ENCODE results near the gene P2RY6. TPM values are rescaled to one million over a fixed set of nuclear protein-coding genes. Genes with fewer than 3 reads are reported as not detected.
A peak's percentile ranks its signal among the peaks of the same experiment; 100 is the strongest.

Gene P2RY6
- total and polyA plus RNA-seq, 4 donors = 0.50 to 1.4 (median 0.81) TPM

DNA sequence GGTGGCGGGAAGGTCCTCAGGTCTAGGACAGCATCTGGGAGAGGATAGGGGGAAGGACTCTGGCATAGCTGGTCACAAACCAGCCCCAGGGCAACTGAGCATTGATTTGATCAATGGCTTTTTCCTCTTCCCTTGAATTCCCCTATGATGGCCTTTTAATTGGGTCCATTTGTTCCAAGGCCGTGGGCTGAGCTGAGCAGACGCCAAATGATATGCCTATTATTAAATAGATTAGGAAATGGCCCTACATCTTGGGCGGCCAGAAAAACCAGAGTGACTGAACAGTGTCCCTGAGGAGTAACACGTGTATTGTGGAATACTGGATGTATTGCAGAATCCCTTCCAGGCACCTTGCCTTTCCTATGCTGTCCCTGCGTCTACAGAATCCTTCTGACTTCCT lies 26.7 kb upstream of the P2RY6 start:
- Histone ChIP-seq H3K4me1 (ENCODE audit: control insufficient read depth, insufficient read depth, low read length) (peaks cover 10% of the 10 kb centered on the region), H3K36me3 (ENCODE audit: control insufficient read depth, insufficient read depth, low read length) (no peaks in the 10 kb centered on the region), H3K27ac (ENCODE audit: low read depth, low read length) (no peak overlapping the region), H3K27me3 (ENCODE audit: control insufficient read depth, insufficient read depth, low read length) (no peaks in the 10 kb centered on the region), H3K4me3 (ENCODE audit: low read depth, low read length) (no peak overlapping the region), H3K9me3 (ENCODE audit: control insufficient read depth, insufficient read depth, low read length) (no peaks in the 10 kb centered on the region)
- 69% methylated on average over 4 of the region's 6 CpGs for WGBS (ENCODE audit: insufficient coverage)
- no peak for DNase-seq (ENCODE audit: low read depth in 4 of 6, low spot score in 6 of 6)

DNA sequence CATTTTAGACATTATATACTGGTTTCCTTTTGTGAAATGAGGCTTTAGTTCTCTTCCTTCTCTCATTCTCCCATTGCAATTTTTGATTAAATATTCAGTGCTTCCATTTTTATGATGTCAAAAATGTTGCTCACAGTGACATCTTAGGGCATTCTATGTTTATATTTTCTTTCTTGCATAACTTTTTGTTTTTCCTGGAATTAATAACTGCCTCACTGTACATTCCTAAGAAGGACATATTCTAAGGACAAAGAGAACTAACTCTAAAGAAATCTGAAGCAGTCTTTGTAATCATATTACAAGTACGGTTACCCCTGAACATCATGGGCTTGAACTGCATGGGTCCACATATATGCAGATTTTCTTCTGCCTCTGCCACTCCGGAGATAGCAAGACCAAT lies 25.8 kb upstream of the P2RY6 start:
- no peak for DNase-seq (ENCODE audit: low read depth in 4 of 6, low spot score in 6 of 6)
- no peaks in the 10 kb centered on the region for H3K36me3 ChIP-seq (ENCODE audit: control insufficient read depth, insufficient read depth, low read length)
- WGBS (ENCODE audit: insufficient coverage) = no CpG with 5 or more reads among the region's 2 CpGs
- no peak overlapping the region for H3K4me3 ChIP-seq (ENCODE audit: low read depth, low read length)
- no peaks in the 10 kb centered on the region for H3K9me3 ChIP-seq (ENCODE audit: control insufficient read depth, insufficient read depth, low read length)
- H3K27me3 ChIP-seq (ENCODE audit: control insufficient read depth, insufficient read depth, low read length) = no peaks in the 10 kb centered on the region
- no peak overlapping the region for H3K27ac ChIP-seq (ENCODE audit: low read depth, low read length)
- H3K4me1 ChIP-seq (ENCODE audit: control insufficient read depth, insufficient read depth, low read length) = peaks cover 10% of the 10 kb centered on the region

DNA sequence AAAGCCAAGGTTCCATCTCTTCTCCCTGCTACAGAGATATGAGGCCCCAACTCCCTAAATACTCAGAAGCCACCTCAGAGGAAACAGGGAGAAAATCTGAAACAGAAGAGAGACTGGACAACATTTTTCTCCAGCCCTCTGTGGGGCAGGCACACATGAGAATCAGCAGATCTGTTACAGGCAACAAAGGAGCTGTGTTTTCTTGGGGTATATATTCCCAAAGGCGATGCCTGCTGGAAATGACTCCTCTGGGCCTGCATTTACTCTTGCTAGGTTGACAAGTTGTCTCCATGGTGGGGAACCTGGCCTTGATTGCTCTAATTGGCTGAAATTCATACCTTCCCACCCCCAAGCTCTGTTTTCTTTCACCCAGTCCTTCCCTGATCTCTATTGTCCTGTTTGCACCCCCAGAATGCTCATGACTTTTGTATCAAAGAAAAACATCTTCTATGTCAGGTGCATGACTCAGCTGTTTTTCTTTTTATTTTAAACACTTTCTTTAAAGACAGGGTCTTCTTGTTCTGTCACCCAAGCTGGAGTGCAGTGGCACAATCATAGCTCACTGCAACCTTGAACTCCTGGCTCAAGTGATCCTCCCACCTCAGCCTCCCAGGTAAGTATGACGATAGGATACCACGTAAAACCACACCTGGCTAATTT lies 23.5 kb upstream of the P2RY6 start:
- H3K27me3 ChIP-seq (ENCODE audit: control insufficient read depth, insufficient read depth, low read length) = no peaks in the 10 kb centered on the region
- no peak overlapping the region for H3K4me3 ChIP-seq (ENCODE audit: low read depth, low read length)
- H3K36me3 ChIP-seq (ENCODE audit: control insufficient read depth, insufficient read depth, low read length) = no peaks in the 10 kb centered on the region
- DNase-seq (ENCODE audit: low read depth in 4 of 6, low spot score in 6 of 6) = no peak
- no peaks in the 10 kb centered on the region for H3K4me1 ChIP-seq (ENCODE audit: control insufficient read depth, insufficient read depth, low read length)
- no peak overlapping the region for H3K27ac ChIP-seq (ENCODE audit: low read depth, low read length)
- no peaks in the 10 kb centered on the region for H3K9me3 ChIP-seq (ENCODE audit: control insufficient read depth, insufficient read depth, low read length)
- 93% methylated on average over 3 of the region's 3 CpGs for WGBS (ENCODE audit: insufficient coverage)

DNA sequence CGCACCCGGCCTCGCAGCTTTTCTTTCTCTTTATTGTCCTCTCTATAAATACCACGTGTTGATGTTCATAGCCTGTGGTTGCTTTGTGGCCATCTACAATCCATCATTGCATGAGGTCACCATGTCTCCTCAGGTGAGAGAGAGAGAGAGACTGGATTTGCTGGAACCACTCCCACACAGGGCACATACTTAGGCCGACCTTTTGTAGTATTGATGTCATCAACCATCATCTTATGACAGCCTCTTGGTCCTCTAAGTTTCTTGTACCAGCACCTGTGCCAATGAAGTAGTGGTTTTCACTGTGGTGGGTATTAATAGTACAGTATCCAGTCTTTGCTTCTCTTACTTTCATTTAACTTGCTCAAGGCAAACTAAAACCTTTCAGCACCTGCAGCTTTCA lies 22.8 kb upstream of the P2RY6 start:
- Histone ChIP-seq H3K27ac (ENCODE audit: low read depth, low read length) (no peak overlapping the region), H3K36me3 (ENCODE audit: control insufficient read depth, insufficient read depth, low read length) (no peaks in the 10 kb centered on the region), H3K27me3 (ENCODE audit: control insufficient read depth, insufficient read depth, low read length) (no peaks in the 10 kb centered on the region), H3K9me3 (ENCODE audit: control insufficient read depth, insufficient read depth, low read length) (no peaks in the 10 kb centered on the region), H3K4me1 (ENCODE audit: control insufficient read depth, insufficient read depth, low read length) (no peaks in the 10 kb centered on the region), H3K4me3 (ENCODE audit: low read depth, low read length) (no peak overlapping the region)
- WGBS (ENCODE audit: insufficient coverage) = 90% methylated on average over 2 of the region's 5 CpGs
- DNase-seq (ENCODE audit: low read depth in 4 of 6, low spot score in 6 of 6) = no peak

DNA sequence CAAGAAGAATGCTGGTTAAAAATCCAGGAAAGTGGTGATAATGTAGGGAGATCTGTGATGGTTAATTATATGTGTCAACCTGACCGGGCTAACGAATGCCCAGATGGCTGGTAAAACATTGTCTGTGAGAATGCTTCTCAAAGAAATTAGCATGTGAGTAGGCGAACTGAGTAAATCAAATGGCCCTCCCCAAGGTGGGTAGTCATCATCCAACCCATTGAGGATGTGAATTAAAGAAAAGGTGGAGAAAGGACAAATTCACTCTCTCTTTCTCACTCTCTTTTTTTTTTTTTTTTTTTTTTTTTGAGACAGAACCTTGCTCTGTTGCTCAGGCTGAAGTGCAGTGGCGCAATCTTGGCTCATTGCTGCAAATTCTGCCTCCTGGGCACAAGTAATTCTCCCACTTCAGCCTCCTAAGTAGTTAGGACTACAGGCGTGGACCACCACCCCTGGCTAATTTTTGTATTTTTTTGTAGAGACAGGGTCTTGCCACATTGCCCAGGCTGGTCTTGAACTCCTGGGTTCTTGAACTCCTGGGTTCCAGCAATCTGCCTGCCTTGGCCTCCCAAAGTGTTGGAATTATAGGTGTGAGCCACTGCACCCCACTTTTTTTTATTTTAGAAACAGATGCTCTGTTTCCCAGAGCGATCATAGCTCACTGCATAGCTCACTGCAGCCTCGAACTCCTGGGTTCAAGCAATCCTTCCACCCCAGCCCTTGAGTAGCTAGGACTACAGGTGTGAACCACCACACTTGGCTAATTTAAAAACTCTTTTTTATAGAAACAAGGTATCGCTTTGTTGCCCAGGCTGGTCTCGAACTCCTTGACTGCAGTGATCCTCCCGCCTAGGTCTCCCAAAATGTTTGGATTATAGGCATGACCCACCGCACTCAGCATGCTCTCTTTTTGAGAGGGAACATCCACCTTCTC lies 22.0 kb upstream of the P2RY6 start:
- WGBS (ENCODE audit: insufficient coverage) = 82% methylated on average over 8 of the region's 11 CpGs
- Histone ChIP-seq H3K27me3 (ENCODE audit: control insufficient read depth, insufficient read depth, low read length) (no peaks in the 10 kb centered on the region), H3K36me3 (ENCODE audit: control insufficient read depth, insufficient read depth, low read length) (no peaks in the 10 kb centered on the region), H3K27ac (ENCODE audit: low read depth, low read length) (no peak overlapping the region), H3K9me3 (ENCODE audit: control insufficient read depth, insufficient read depth, low read length) (no peaks in the 10 kb centered on the region), H3K4me3 (ENCODE audit: low read depth, low read length) (no peak overlapping the region), H3K4me1 (ENCODE audit: control insufficient read depth, insufficient read depth, low read length) (no peaks in the 10 kb centered on the region)
- DNase-seq (ENCODE audit: low read depth in 4 of 6, low spot score in 6 of 6) = no peak

DNA sequence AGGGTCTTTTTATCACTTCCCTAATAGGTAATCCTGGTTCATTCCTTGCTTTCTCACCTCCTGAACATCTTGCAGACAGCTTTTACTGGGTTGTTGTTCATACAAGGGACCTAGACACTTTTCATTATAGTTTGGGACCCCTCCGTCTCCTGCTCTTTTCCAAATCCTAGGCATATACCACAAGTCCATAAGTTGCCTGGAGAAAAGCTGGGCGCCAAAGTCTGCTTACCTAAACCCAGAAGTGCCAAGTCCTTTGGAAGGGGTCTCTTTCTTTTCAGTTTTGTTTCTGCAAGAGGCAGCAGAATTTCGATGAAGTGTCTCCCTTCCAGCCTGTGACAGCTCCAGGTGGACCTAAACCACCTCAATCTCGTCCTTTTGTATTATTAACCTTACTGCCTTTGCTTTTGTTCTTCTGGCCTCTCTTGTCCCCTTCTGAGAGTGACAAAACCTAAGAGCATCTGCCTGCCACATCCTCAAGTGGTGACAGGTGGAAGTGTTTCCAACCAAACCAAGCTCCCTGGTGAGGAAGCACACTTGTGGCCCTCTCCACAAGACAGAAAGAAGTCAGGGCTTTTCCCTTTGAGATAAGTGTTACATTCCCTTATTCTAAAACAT lies 19.5 kb upstream of the P2RY6 start:
- Histone ChIP-seq H3K9me3 (ENCODE audit: control insufficient read depth, insufficient read depth, low read length) (no peaks in the 10 kb centered on the region), H3K27ac (ENCODE audit: low read depth, low read length) (no peak overlapping the region), H3K4me1 (ENCODE audit: control insufficient read depth, insufficient read depth, low read length) (peaks cover 5% of the 10 kb centered on the region), H3K36me3 (ENCODE audit: control insufficient read depth, insufficient read depth, low read length) (no peaks in the 10 kb centered on the region), H3K27me3 (ENCODE audit: control insufficient read depth, insufficient read depth, low read length) (no peaks in the 10 kb centered on the region), H3K4me3 (ENCODE audit: low read depth, low read length) (no peak overlapping the region)
- no peak for DNase-seq (ENCODE audit: low read depth in 4 of 6, low spot score in 6 of 6)
- WGBS (ENCODE audit: insufficient coverage) = 83% methylated on average over 4 of the region's 4 CpGs

DNA sequence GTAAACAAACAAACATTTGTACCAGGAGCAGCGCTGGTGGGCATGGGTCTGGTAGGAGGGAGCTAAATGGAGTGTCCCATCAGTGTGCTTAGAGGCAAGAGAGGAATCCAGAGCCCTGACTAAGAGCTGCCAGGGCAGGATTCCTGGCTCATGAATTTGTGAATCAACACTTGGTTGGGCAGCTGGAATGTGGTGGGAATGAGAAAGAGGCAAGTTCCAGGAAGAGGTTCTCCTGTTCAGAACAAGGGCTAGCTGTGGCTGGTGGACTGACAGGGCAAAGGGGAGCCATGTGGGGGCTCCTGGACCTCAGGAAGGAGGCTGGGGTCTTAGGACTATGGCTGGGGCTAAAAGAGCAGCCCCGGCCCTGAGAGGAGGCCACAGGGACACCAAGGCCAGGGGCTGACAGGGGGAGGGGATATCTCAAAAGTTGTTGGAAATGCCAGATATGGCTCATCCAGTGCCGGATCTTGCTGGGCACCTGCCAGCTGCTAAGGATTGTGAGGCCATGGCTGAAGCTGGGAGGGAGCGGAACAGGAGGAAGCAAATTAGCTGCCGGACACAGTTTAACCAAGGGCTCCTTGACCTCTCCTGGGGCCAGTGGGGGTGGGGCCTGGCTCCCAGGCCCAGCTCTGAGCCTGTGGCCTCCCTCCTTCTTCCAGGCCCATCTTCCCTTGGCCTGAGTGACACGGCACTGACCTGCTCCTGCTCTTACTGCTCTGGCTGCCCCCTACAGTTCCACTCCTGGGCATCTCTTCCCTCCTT lies 14.6 kb upstream of the P2RY6 start:
- peak in 1 of 6 donors; percentile 50 for DNase-seq (ENCODE audit: low read depth in 4 of 6, low spot score in 6 of 6)
- Histone ChIP-seq H3K36me3 (ENCODE audit: control insufficient read depth, insufficient read depth, low read length) (no peaks in the 10 kb centered on the region), H3K4me1 (ENCODE audit: control insufficient read depth, insufficient read depth, low read length) (peaks cover 15% of the 10 kb centered on the region), H3K27ac (ENCODE audit: low read depth, low read length) (no peak overlapping the region), H3K9me3 (ENCODE audit: control insufficient read depth, insufficient read depth, low read length) (no peaks in the 10 kb centered on the region), H3K27me3 (ENCODE audit: control insufficient read depth, insufficient read depth, low read length) (no peaks in the 10 kb centered on the region), H3K4me3 (ENCODE audit: low read depth, low read length) (no peak overlapping the region)
- WGBS (ENCODE audit: insufficient coverage) = 70% methylated on average over 6 of the region's 6 CpGs

DNA sequence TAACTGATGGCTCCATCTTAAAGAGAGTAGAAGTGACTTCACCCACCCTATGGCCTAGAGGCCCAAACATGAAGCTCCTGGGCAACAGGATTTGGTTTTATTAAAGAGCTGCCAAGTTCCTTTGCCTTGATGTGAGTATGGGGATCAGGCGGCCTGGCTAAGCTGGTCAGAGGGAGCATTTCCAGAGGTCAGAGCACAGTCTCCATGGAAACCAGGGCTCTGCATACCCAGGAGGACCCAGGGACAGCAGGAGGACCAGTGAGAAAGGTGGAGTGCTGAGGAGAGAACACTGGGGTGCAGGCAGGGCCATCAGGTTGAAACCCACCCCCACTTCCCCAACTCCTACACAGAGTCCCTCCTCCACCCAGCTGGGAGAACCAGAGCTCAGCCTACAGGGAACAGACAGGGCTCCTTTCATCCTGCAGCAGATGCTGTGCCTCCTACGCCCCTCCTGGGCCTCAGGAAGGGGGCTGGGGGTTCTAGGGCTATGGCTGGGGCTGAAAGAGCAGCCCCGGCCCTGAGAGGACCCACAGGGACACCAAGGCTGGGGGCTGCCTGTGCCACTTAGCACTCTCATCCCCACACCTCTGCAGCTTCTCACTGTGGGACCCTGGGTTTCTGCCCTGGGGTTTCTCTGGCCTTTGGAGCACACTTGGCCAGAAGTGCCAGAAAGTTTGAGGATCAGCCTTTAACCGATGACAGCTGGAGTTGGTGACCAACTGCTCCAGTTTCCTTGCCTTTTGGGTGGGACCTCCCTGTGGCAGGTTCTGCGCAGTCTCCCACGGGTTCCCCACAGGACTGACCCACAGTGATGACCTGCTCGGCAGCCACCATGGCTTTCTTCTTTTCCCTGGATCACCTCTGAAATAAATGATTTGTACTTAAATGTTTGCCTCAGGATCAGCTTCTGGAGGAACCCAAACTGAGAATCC lies 13.8 kb upstream of the P2RY6 start:
- Histone ChIP-seq H3K4me3 (ENCODE audit: low read depth, low read length) (no peak overlapping the region), H3K27me3 (ENCODE audit: control insufficient read depth, insufficient read depth, low read length) (no peaks in the 10 kb centered on the region), H3K9me3 (ENCODE audit: control insufficient read depth, insufficient read depth, low read length) (no peaks in the 10 kb centered on the region), H3K4me1 (ENCODE audit: control insufficient read depth, insufficient read depth, low read length) (peaks cover 15% of the 10 kb centered on the region), H3K27ac (ENCODE audit: low read depth, low read length) (no peak overlapping the region), H3K36me3 (ENCODE audit: control insufficient read depth, insufficient read depth, low read length) (no peaks in the 10 kb centered on the region)
- no peak for DNase-seq (ENCODE audit: low read depth in 4 of 6, low spot score in 6 of 6)
- 81% methylated on average over 6 of the region's 7 CpGs for WGBS (ENCODE audit: insufficient coverage)
